Bronchial epithelial cell (primary cell): ENCODE results near the gene OR2D3. TPM values are rescaled to one million over a fixed set of nuclear protein-coding genes. Genes with fewer than 3 reads are reported as not detected.
"Not testable (repeated sequence)": the region's sequence is repeated elsewhere in the genome, so short reads cannot be mapped to it uniquely, and the experiment has no call there.

ENCODE experiments used
- DNase-seq: peaks from one replicate; pipeline ENCODE4 v3.0.0-alpha.2; 2010; ENCODE audit warnings: low read depth
- FAIRE-seq: peaks from 2 replicates; lab custom pipeline; 2011; peaks lifted over from hg19 to GRCh38; lab: Jason Lieb, UNC
- H3K27me3 ChIP-seq: 2 replicates; pipeline ENCODE4 v1.5.1; 2011; ENCODE audit warnings: low read length; ENCODE audit not compliant: control insufficient read depth, insufficient read depth
- H3K36me3 ChIP-seq: 2 replicates; pipeline ENCODE4 v1.5.1; 2011; ENCODE audit warnings: low read length; ENCODE audit not compliant: control insufficient read depth, insufficient read depth
- H3K4me3 ChIP-seq: 2 replicates; pipeline ENCODE4 v1.5.1; 2011; ENCODE audit warnings: mild to moderate bottlenecking, low read depth, low read length, control low read depth
- total RNA-seq: library from RNA; depleted of rRNA; stranded (reverse); fragments of >200 nt; gene quantifications from 2 replicates; pipeline ENCODE4 v1.2.1, GENCODE V29; 2014
- TF ChIP-seq, protein P1 (sequence below): IDR thresholded peaks from 2 replicates; pipeline ENCODE4 v1.5.1; 2011; ENCODE audit warnings: mild to moderate bottlenecking, moderate library complexity, low read length, control low read depth, inconsistent platforms; ENCODE audit not compliant: insufficient read depth, severe bottlenecking

The OR2D3 gene, protein sequence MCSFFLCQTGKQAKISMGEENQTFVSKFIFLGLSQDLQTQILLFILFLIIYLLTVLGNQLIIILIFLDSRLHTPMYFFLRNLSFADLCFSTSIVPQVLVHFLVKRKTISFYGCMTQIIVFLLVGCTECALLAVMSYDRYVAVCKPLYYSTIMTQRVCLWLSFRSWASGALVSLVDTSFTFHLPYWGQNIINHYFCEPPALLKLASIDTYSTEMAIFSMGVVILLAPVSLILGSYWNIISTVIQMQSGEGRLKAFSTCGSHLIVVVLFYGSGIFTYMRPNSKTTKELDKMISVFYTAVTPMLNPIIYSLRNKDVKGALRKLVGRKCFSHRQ
- not detected in 2 replicates for total RNA-seq

DNA sequence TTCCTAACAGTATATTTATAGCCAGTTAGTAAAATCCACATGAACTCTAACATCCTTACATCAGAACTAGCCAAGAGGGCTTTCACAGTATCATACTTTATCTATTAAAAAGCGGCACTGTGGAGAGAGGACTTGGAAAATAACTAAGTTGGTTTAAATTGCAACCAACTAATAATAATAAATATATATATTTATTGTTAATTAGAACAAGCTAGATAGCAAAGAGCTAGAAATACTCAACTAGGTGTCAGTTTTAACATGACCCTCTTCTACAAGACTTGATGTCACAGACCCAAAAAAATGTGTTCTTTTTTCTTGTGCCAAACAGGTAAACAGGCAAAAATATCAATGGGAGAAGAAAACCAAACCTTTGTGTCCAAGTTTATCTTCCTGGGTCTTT is at the start of gene OR2D3:
TSS of gene OR2D3 (plus strand) at position 301 of the 400 bp plus-strand sequence. CDS start at position 301, 0 bp downstream.
- FAIRE-seq, result no peak

DNA sequence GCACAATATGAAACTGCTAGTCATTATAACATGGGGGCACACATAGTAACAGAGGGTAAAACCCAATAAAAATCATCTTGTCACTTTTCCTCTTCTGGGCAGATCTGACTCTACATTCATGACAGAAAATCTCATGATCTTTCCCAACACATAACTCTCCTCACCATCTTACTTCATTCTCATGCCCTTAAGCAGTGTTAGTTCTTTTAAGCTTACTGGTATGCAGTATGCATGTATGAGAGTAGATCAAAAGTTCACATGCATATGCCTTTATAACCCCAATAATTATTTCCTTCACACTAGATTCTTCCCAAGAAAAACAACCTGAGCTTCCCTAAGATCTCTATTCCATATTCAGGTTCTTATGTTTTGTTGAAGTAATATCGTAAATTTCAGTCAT is 49.5 kb upstream of the OR2D3 start:
- no peaks in the 10 kb centered on the region for H3K27me3 ChIP-seq
- DNase-seq, result no peak
- H3K36me3 ChIP-seq, result no peaks in the 10 kb centered on the region
- no peak overlapping the region for H3K4me3 ChIP-seq
- FAIRE-seq, result no peak
- TF ChIP-seq, protein P1, sequence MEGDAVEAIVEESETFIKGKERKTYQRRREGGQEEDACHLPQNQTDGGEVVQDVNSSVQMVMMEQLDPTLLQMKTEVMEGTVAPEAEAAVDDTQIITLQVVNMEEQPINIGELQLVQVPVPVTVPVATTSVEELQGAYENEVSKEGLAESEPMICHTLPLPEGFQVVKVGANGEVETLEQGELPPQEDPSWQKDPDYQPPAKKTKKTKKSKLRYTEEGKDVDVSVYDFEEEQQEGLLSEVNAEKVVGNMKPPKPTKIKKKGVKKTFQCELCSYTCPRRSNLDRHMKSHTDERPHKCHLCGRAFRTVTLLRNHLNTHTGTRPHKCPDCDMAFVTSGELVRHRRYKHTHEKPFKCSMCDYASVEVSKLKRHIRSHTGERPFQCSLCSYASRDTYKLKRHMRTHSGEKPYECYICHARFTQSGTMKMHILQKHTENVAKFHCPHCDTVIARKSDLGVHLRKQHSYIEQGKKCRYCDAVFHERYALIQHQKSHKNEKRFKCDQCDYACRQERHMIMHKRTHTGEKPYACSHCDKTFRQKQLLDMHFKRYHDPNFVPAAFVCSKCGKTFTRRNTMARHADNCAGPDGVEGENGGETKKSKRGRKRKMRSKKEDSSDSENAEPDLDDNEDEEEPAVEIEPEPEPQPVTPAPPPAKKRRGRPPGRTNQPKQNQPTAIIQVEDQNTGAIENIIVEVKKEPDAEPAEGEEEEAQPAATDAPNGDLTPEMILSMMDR, result no peak

More for the DNA sequence above, at the start of gene OR2D3:
- no peak for DNase-seq
- TF ChIP-seq, protein P1, result no peak
- Histone ChIP-seq H3K4me3 (no peak within 1 kb of the TSS), H3K27me3 (no peaks in the 10 kb centered on the region), H3K36me3 (no peaks in the 10 kb centered on the region)

DNA sequence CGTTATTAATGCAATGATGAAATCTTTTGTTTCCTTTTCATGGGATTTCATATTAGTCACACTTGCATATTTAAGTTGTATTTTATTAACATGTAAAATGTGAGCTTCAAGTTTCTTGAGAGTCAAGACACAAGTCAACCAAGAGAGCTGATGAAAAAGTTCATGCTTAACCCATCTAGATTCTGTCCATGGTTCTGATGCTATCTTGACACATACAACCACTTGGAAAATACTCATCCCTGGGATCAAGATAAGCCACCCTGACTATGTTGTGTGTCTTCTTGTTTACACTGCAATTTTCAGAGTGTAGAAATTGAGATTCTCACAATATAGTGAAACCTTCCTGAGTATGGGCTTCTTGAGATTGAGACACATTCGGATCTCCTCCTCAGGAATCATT is 45.0 kb upstream of the OR2D3 start:
- TF ChIP-seq, protein P1, result no peak
- Histone ChIP-seq H3K27me3 (no peaks in the 10 kb centered on the region), H3K4me3 (no peak overlapping the region), H3K36me3 (no peaks in the 10 kb centered on the region)
- no peak for DNase-seq
- FAIRE-seq, result no peak

DNA sequence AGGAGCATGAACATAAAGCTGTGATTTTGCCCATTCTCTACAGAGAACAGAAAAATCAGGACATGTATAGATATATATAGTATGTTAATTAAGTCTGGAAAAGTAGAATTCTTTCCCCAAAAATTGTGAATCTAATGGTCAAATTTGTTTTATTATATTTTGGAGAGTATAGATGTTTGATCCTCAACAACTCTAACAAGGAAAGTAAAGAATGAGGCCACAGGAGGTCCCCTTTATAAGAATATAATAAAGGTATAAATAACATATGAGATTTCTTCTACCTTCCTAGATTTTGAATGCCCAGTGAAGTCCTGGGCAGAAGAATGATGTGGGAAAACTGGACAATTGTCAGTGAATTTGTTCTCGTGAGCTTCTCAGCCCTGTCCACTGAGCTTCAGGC is 44.5 kb upstream of the OR2D3 start, which contains the start of gene OR10A4:
TSS of gene OR10A4 (plus strand) at position 301 of the 400 bp plus-strand sequence. CDS start at position 324, 23 bp downstream.
- no peak within 1 kb of the TSS for H3K4me3 ChIP-seq
- DNase-seq (no peak), FAIRE-seq (no peak)
- H3K36me3 ChIP-seq, result no peaks in the 10 kb centered on the region
- TF ChIP-seq, protein P1, result no peak
- no peaks in the 10 kb centered on the region for H3K27me3 ChIP-seq

DNA sequence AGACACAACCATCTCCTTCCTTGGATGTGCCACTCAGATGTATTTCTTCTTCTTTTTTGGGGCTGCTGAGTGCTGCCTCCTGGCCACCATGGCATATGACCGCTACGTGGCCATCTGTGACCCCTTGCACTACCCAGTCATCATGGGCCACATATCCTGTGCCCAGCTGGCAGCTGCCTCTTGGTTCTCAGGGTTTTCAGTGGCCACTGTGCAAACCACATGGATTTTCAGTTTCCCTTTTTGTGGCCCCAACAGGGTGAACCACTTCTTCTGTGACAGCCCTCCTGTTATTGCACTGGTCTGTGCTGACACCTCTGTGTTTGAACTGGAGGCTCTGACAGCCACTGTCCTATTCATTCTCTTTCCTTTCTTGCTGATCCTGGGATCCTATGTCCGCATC is 43.9 kb upstream of the OR2D3 start:
- DNase-seq (no peak), FAIRE-seq (no peak)
- Histone ChIP-seq H3K27me3 (no peaks in the 10 kb centered on the region), H3K4me3 (no peak overlapping the region), H3K36me3 (no peaks in the 10 kb centered on the region)
- TF ChIP-seq, protein P1, result no peak

DNA sequence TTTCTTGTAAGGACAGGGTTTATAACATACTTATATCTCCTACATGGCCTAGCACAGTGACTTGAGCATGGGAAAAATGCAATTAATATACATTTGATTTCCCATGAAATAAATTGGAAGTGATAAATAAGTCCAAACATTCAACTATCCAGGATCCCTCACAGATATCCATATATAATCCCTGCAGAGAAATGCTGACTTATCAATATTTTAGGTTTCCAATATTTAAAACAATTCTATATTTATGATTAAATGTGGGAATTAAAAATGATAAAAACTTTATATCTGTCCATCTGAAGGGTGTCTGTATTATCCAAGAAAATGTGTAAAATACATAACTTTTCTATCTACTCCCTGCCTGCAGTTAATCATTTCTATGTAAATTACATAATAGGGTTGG is 38.1 kb upstream of the OR2D3 start:
- DNase-seq (no peak), FAIRE-seq (no peak)
- TF ChIP-seq, protein P1, result no peak
- Histone ChIP-seq H3K27me3 (no peaks in the 10 kb centered on the region), H3K4me3 (no peak overlapping the region), H3K36me3 (no peaks in the 10 kb centered on the region)

DNA sequence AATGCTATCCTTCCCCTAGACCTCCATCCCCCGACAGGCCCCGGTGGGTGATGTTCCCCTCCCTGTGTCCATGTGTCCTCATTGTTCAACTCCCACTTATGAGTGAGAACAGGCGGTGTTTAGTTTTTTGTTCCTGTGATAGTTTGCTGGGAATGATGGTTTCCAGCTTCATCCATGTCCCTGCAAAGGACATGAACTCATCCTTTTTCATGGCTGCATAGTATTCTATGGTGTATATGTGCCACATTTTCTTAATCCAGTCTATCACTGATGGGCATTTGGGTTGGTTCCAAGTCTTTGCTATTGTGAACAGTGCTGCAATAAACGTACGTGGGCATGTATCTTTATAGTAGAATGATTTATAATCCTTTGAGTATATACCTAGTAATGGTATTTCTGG is 33.1 kb upstream of the OR2D3 start:
- not testable (repeated sequence) for DNase-seq, H3K36me3 ChIP-seq, FAIRE-seq

More for the DNA sequence above, 33.1 kb upstream of the OR2D3 start:
- not testable (repeated sequence) for H3K27me3 ChIP-seq, H3K4me3 ChIP-seq
